Measurements from ENCODE around the gene NAA25. TPM values are rescaled to one million over a fixed set of nuclear protein-coding genes. Genes with fewer than 3 reads are reported as not detected.
A peak's percentile ranks its signal among the peaks of the same experiment; 100 is the strongest.

Gene NAA25
- total and polyA plus RNA-seq, 9 of the 15 experiments (the other 6 are each of a cell fraction or from before 2014, with no cell fraction given) = 26.6 to 59.6 (median 48.9) TPM

DNA sequence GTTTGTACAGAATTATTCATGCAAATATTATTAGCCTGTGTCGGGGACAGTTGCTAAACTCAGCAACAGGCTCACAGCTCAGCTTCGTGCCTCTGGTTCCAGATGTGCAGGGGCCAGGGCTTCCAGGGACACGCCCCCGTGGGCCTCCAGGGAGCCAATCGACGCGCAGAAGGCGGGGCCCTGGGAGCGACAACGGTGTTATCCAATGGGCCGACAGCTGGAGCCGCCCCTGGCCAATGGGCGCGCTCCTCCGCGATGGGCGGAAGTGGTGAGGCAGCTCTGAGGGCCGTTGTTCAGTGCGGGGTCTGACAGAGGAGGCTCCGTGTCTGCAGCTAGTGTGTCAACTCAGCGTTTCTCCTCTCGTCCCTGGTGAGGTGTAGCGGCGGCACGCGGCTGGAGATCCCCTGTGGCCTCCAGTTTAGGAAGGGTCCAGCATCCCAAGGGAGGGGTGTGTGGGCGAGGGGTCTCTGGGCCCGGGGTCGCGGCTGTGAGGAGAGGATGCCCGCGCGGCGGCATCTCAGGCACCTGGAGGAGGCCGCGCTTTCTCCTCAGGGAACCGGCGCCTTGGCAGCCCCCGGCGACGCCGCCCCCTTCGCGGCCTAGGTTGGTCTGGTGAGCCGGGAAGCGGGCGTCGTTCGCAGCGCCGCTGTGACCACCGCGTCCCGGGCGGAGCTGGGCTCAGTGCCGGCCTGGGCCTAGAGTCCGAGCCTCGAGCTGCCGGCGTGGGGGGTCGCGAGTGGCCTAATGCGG lies 16.8 kb upstream of the NAA25 start, which contains the start of gene TRAFD1 (continued):
- TF ChIP-seq USF1 (CRISPR knock-in tag; IDR thresholded peaks at IDR 0.05) = peak; percentile 42
- peak; percentile 97 for TF ChIP-seq RBFOX2 (IDR thresholded peaks at IDR 0.05; ENCODE audit: low read depth, low read length)
- TF ChIP-seq KLF1 (tag; IDR thresholded peaks at IDR 0.05) = 0 out of 2 replicates have a peak, but pooled peaks have one; percentile 52
- TF ChIP-seq PHF8 (IDR thresholded peaks at IDR 0.05; ENCODE audit: borderline replicate concordance, low read length) = peak; percentile 90
- TF ChIP-seq ZBTB40 (IDR thresholded peaks at IDR 0.05) = peak; percentile 86
- no peak for TF ChIP-seq ZBTB40 (CRISPR knock-in tag; IDR thresholded peaks at IDR 0.05)
